Natural killer cell (primary cell): ENCODE results near the gene PMEL. TPM values are rescaled to one million over a fixed set of nuclear protein-coding genes. Genes with fewer than 3 reads are reported as not detected.

Experiments
- ATAC-seq, 3 donors: fragments of 150-1000 bp in 2 of 3; fragments of 200-7000 bp in 1 of 3; cut with Tn5 transposase; 1 replicate in 1 of 3; 2 replicates in 2 of 3; pipeline ENCODE4 v1.10.0; 2021; ENCODE audit warnings: mild to moderate bottlenecking in 2 of 3, moderate library complexity in 2 of 3
- DNase-seq, 2 donors: peaks; one replicate each; pipeline versions ENCODE4 v3.0.0 to v3.0.0-alpha.2; 2013 to 2021; ENCODE audit warnings: mixed read lengths in 1 of 2
- H3K27ac ChIP-seq: one replicate; pipeline ENCODE4 v1.5.1; 2013; ENCODE audit warnings: mild to moderate bottlenecking, low read length
- H3K27me3 ChIP-seq: one replicate; pipeline ENCODE4 v1.6.1; 2013; ENCODE audit warnings: low read length; ENCODE audit not compliant: control insufficient read depth, insufficient read depth
- H3K36me3 ChIP-seq: one replicate; pipeline ENCODE4 v1.6.1; 2013; ENCODE audit warnings: low read length; ENCODE audit not compliant: control insufficient read depth, insufficient read depth
- H3K4me1 ChIP-seq: one replicate; pipeline ENCODE4 v1.6.1; 2013; ENCODE audit warnings: low read length; ENCODE audit not compliant: control insufficient read depth, insufficient read depth
- H3K4me3 ChIP-seq: one replicate; pipeline ENCODE4 v1.5.1; 2013; ENCODE audit warnings: low read length
- H3K9me3 ChIP-seq: one replicate; pipeline ENCODE4 v1.6.1; 2013; ENCODE audit warnings: low read length; ENCODE audit not compliant: control insufficient read depth, insufficient read depth
- H3K27ac Mint-ChIP-seq, 2 donors: one replicate each; pipeline ENCODE4 v1.8.0; 2022; ENCODE audit warnings: mild to moderate bottlenecking in 2 of 2, mixed read lengths in 2 of 2, moderate library complexity in 1 of 2
- H3K27me3 Mint-ChIP-seq, 2 donors: one replicate each; pipeline ENCODE4 v1.8.0; 2022; ENCODE audit warnings: low read depth in 2 of 2, mixed read lengths in 2 of 2
- H3K36me3 Mint-ChIP-seq: one replicate; pipeline ENCODE4 v1.8.0; 2022; ENCODE audit warnings: mixed read lengths
- H3K4me1 Mint-ChIP-seq, 2 donors: one replicate each; pipeline ENCODE4 v1.8.0; 2022; ENCODE audit warnings: mixed read lengths in 2 of 2
- H3K4me3 Mint-ChIP-seq: one replicate; pipeline ENCODE4 v1.8.0; 2022; ENCODE audit warnings: mild to moderate bottlenecking, moderate library complexity, mixed read lengths
- H3K9me3 Mint-ChIP-seq, 2 donors: one replicate each; pipeline ENCODE4 v1.8.0; 2022; ENCODE audit warnings: mixed read lengths in 2 of 2
- WGBS: methylation state at CpG from one replicate; pipeline ENCODE4 v1.1.7; 2013; ENCODE audit warnings: missing lambda C conversion rate; ENCODE audit not compliant: insufficient coverage; 5-methylcytosine and 5-hydroxymethylcytosine counted together
- intact Hi-C: fragments of 100-400 bp; cut with micrococcal nuclease; formaldehyde crosslinking; loops from one replicate; pipeline ENCODE4 v1.14.2; 2022
- total RNA-seq, 4 donors: library from RNA; stranded (reverse); fragments of 120-200 nt in 1 of 4; gene quantifications; one replicate each; pipeline versions ENCODE4 v1.2.3 to v1.2.4, GENCODE V29; 2013 to 2022
- TF ChIP-seq, protein P1 (sequence below): fragments of 200-600 bp; IDR thresholded peaks from one replicate; pipeline ENCODE4 v1.8.0; 2022; ENCODE audit warnings: antibody characterized with exemption

PMEL gene
- total RNA-seq, 3 donors from 2014 or later (not counting 1 experiment from before 2014, with no cell fraction given), result 0.35 TPM; not detected in 2

DNA sequence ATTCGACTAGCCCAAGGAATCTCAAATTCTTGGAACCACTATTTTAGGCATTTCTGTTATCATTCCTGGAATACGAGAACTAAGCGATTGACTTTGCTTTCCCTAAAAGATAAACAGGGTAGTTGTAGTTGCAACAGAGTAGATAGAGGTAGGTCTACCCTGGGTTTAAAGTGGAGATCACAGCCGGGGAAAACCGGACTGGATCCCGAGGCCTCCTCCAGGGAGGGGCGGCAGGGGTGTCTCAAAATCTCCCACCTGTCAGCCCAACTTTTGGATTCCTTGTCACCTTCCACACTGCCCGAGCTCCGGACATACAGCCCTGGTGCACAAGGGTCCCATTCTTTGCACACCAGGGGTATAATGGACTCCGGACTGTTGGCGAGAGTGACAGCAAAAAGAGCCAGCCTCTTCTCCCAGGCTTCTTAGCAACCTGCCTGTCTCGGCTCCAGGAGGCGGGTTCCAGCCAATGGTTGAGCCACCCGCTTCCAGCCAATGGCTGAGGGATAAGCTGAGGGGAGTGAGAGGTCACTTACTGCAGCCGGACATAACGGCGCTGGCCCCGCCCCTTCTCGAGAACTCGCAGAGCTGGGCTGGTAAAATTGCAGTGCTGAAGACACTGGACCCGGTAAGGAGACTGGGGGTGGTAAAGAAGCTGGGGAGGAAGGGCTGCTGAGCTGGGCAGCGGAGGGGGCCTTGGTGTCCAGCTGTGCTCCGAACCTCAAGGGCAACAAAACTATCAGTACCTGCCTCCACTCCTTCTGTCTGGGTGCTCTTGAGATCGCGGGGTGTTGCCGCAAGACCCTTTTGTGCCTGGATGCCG, 31.1 kb upstream of the PMEL start, which contains the start of gene SUOX:
Gene SUOX, plus strand, starts transcription at position 562 of the 820 bp plus-strand sequence. CDS start 4,946 bp downstream, outside the sequence.
- TF ChIP-seq, protein P1, sequence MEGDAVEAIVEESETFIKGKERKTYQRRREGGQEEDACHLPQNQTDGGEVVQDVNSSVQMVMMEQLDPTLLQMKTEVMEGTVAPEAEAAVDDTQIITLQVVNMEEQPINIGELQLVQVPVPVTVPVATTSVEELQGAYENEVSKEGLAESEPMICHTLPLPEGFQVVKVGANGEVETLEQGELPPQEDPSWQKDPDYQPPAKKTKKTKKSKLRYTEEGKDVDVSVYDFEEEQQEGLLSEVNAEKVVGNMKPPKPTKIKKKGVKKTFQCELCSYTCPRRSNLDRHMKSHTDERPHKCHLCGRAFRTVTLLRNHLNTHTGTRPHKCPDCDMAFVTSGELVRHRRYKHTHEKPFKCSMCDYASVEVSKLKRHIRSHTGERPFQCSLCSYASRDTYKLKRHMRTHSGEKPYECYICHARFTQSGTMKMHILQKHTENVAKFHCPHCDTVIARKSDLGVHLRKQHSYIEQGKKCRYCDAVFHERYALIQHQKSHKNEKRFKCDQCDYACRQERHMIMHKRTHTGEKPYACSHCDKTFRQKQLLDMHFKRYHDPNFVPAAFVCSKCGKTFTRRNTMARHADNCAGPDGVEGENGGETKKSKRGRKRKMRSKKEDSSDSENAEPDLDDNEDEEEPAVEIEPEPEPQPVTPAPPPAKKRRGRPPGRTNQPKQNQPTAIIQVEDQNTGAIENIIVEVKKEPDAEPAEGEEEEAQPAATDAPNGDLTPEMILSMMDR, result no peak
- Mint-ChIP-seq H3K9me3 (no peaks in the 10 kb centered on the region), H3K27me3 (no peaks in the 10 kb centered on the region), H3K4me3 (peak within 1 kb of the TSS; percentile 89), H3K36me3 (peaks cover 8% of the 10 kb centered on the region), H3K4me1 (peaks cover 14 to 20% of the 10 kb centered on the region in 2 donors), H3K27ac (peak within 1 kb of the TSS; percentile 65 to 84)
- DNase-seq (peak; percentile 39 to 57), ATAC-seq (peak; percentile 93)
- WGBS, result 8% methylated on average over 27 of the region's 27 CpGs
- peaks cover 21% of the 10 kb centered on the region for H3K4me1 ChIP-seq
- H3K27me3 ChIP-seq, result no peaks in the 10 kb centered on the region
- no peaks in the 10 kb centered on the region for H3K9me3 ChIP-seq
- peaks cover 25% of the 10 kb centered on the region for H3K36me3 ChIP-seq
- H3K4me3 ChIP-seq, result peak within 1 kb of the TSS; percentile 42
- intact Hi-C loops, result loop anchor here (1.0 to 2.0 kb wide), 3 partner anchors 32 to 107 kb away; partner anchors contain the start of genes PA2G4 and RPS26
- H3K27ac ChIP-seq, result peak within 1 kb of the TSS; percentile 15

DNA sequence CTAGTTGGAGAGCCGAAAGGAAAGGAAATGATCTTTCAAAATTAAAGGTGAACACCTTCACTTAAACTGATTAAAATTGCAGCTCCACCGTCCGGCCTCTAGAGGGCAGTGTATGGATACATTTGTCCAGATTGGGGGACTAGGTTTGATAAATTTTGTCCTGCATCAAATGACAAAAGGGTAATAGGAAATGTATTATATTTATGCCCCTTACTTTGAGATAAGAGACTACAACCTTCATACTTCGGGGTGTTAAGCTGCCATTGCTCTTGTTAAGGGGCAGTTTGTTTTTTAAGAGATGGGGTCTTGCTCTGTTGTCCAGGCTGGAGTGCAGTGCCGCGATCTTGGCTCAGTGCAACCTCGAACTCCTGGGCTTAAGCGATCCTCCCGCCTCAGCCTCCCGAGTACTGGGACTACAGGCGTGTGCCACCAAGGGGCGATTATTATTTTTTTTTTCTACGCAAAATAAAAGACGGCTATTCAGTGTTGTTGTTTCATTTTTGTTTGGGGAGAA, 30.4 kb upstream of the PMEL start:
- Histone ChIP-seq H3K9me3 (no peaks in the 10 kb centered on the region), H3K4me1 (peaks cover 21% of the 10 kb centered on the region), H3K27ac (no peak overlapping the region), H3K36me3 (peaks cover 30% of the 10 kb centered on the region), H3K27me3 (no peaks in the 10 kb centered on the region), H3K4me3 (peak overlapping the region; percentile 42)
- Mint-ChIP-seq H3K36me3 (peaks cover 11% of the 10 kb centered on the region), H3K4me3 (peak overlapping the region; percentile 89), H3K9me3 (no peaks in the 10 kb centered on the region), H3K27ac (peak overlapping the region; percentile 65 to 84), H3K4me1 (peaks cover 14 to 20% of the 10 kb centered on the region in 2 donors), H3K27me3 (no peaks in the 10 kb centered on the region)
- peak; percentile 38 to 89 for DNase-seq
- ATAC-seq, result peak; percentile 62 to 80 (median 62)
- TF ChIP-seq, protein P1, result peak; percentile 83
- WGBS, result 44% methylated on average over 12 of the region's 14 CpGs
- intact Hi-C loops, result loop anchor here (1.0 to 2.0 kb wide), 3 partner anchors 33 to 108 kb away; partner anchors contain the start of genes PA2G4 and RPS26

DNA sequence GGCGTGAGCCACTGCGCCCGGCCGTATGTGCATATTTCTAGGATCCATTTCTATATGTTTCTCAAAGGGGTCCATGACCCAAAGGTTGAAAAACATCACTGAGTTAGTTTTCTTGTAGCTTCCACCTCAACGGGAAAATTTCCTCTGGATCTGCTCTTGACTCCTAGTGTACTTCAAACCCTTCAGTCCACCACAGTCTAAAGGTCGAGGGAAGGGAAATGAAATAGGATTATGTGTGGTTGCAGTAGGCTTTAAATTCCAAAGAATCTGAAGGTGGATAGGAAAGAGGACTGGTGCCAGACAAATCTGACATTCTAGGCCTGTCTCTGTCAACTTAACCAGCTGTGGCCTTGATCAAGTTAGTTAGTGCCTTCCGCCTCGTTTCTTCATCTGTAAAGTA, 29.5 kb upstream of the PMEL start:
- H3K36me3 Mint-ChIP-seq, result peaks cover 20% of the 10 kb centered on the region

More for the DNA sequence above, 29.5 kb upstream of the PMEL start:
- no peak overlapping the region for H3K4me3 ChIP-seq
- TF ChIP-seq, protein P1, result no peak
- H3K36me3 ChIP-seq, result peaks cover 39% of the 10 kb centered on the region
- WGBS, result 98% methylated on average over 8 of the region's 8 CpGs
- H3K4me1 ChIP-seq, result peaks cover 21% of the 10 kb centered on the region
- no peak for DNase-seq
- ATAC-seq, result no peak
- no peaks in the 10 kb centered on the region for H3K9me3 ChIP-seq
- peaks cover 14 to 20% of the 10 kb centered on the region in 2 donors for H3K4me1 Mint-ChIP-seq
- intact Hi-C loops, result no loop called here
- H3K27me3 Mint-ChIP-seq, result no peaks in the 10 kb centered on the region
- H3K27ac ChIP-seq, result no peak overlapping the region
- H3K27me3 ChIP-seq, result no peaks in the 10 kb centered on the region
- H3K27ac Mint-ChIP-seq, result no peak overlapping the region
- no peaks in the 10 kb centered on the region for H3K9me3 Mint-ChIP-seq
- H3K4me3 Mint-ChIP-seq, result no peak overlapping the region
